ENCODE measurements around the gene LRP1B.

DNA sequence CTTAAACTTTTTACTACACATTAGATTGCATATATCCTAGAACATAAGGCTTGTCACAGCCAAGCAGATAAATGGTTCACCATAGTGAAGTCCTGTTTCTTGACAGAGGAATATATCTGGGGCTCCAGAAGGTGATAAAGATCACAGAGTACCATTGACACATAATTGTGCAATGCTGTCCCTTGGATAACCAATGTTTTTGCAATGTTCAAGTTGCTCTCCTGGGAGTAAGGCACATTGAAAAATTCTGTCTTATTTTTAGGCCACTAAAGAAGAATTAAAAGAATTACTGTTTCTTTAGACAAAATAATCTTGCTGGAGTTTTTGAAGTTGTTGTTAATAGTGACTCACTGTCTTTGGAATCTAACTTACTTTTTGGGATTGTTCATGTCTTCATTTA is 1132.8 kb downstream of the LRP1B start:
- TF ChIP-seq, protein P1, sequence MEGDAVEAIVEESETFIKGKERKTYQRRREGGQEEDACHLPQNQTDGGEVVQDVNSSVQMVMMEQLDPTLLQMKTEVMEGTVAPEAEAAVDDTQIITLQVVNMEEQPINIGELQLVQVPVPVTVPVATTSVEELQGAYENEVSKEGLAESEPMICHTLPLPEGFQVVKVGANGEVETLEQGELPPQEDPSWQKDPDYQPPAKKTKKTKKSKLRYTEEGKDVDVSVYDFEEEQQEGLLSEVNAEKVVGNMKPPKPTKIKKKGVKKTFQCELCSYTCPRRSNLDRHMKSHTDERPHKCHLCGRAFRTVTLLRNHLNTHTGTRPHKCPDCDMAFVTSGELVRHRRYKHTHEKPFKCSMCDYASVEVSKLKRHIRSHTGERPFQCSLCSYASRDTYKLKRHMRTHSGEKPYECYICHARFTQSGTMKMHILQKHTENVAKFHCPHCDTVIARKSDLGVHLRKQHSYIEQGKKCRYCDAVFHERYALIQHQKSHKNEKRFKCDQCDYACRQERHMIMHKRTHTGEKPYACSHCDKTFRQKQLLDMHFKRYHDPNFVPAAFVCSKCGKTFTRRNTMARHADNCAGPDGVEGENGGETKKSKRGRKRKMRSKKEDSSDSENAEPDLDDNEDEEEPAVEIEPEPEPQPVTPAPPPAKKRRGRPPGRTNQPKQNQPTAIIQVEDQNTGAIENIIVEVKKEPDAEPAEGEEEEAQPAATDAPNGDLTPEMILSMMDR (IDR thresholded peaks at IDR 0.05) = no peak
- no peak for TF ChIP-seq POLR2A (IDR thresholded peaks at IDR 0.05)

Measured in tibial nerve (tissue), 3 donors.